ENCODE measurements around the gene RELA. TPM values are rescaled to one million over a fixed set of nuclear protein-coding genes. Genes with fewer than 3 reads are reported as not detected.
A peak's percentile ranks its signal among the peaks of the same experiment; 100 is the strongest.
"Not testable (repeated sequence)": the region's sequence is repeated elsewhere in the genome, so short reads cannot be mapped to it uniquely, and the experiment has no call there.

Gene RELA
- total RNA-seq, 2 experiments from 2014 or later, result 379 to 382 TPM

- H3K36me3 Mint-ChIP-seq (ENCODE audit: low read depth); H3K4me3 Mint-ChIP-seq; ATAC-seq (ENCODE audit: poor library complexity); H3K27me3 ChIP-seq (ENCODE audit: control insufficient read depth in 1 of 2, insufficient read depth in 2 of 2, low read length in 2 of 2); H3K9me3 Mint-ChIP-seq; H3K9me3 ChIP-seq (ENCODE audit: control insufficient read depth in 1 of 2, insufficient read depth in 1 of 2, low read length in 2 of 2); H3K27ac Mint-ChIP-seq; H3K27ac ChIP-seq (ENCODE audit: low read depth in 1 of 2, low read length in 2 of 2); H3K36me3 ChIP-seq (ENCODE audit: insufficient read depth, low read length); H3K27me3 Mint-ChIP-seq; H3K4me3 ChIP-seq (ENCODE audit: low read length); H3K4me1 Mint-ChIP-seq (ENCODE audit: low read depth); POLR2A ChIA-PET: not testable (repeated sequence)
- peak; percentile 54 to 84 (median 64) for DNase-seq
- TF ChIP-seq CTCF (IDR thresholded peaks at IDR 0.05), result peak; percentile 80
- intact Hi-C loops (cut with DNase I, micrococcal nuclease), result loop anchor here (1.0 to 5.0 kb wide), 3 partner anchors 79 to 283 kb away; no protein-coding TSS in a partner anchor
- CTCF ChIA-PET, result interaction anchor here (0.7 to 2.0 kb wide), 7 partner anchors 14 to 126 kb away, joined by 3 to 11 read pairs (median 3); partner anchors contain the start of genes AP5B1 and RNASEH2C
- H3K4me1 ChIP-seq (ENCODE audit: insufficient read depth, low read length), result peaks cover 10% of the 10 kb centered on the region
Observed at GRCh38 chr11:65706303-65706763, 43.6 kb upstream of the RELA start.

- ATAC-seq (ENCODE audit: poor library complexity), result no peak
- intact Hi-C loops (cut with DNase I, micrococcal nuclease), result no loop called here
- no peaks in the 10 kb centered on the region for H3K9me3 Mint-ChIP-seq
Observed at GRCh38 chr11:65703846-65704245, 41.1 kb upstream of the RELA start.

GRCh38 chr11:65701686-65702085 lies 39.0 kb upstream of the RELA start:
- no peaks in the 10 kb centered on the region for H3K27me3 ChIP-seq (ENCODE audit: control insufficient read depth in 1 of 2, insufficient read depth in 2 of 2, low read length in 2 of 2)
- ATAC-seq (ENCODE audit: poor library complexity), result no peak
- H3K27ac ChIP-seq (ENCODE audit: low read depth in 1 of 2, low read length in 2 of 2), result no peak overlapping the region
- H3K4me3 Mint-ChIP-seq, result no peak overlapping the region
- peaks cover 4% of the 10 kb centered on the region for H3K4me1 ChIP-seq (ENCODE audit: insufficient read depth, low read length)
- H3K27me3 Mint-ChIP-seq, result peaks cover 5% of the 10 kb centered on the region
- no peak for DNase-seq
- no peaks in the 10 kb centered on the region for H3K9me3 Mint-ChIP-seq
- no peaks in the 10 kb centered on the region for H3K36me3 Mint-ChIP-seq (ENCODE audit: low read depth)
- intact Hi-C loops (cut with DNase I, micrococcal nuclease), result no loop called here
- H3K4me3 ChIP-seq (ENCODE audit: low read length), result no peak overlapping the region
- H3K27ac Mint-ChIP-seq, result no peak overlapping the region
- no peak for TF ChIP-seq CTCF (IDR thresholded peaks at IDR 0.05)
- POLR2A ChIA-PET, result no interaction called here
- CTCF ChIA-PET, result no interaction called here
- no peaks in the 10 kb centered on the region for H3K9me3 ChIP-seq (ENCODE audit: control insufficient read depth in 1 of 2, insufficient read depth in 1 of 2, low read length in 2 of 2)
- no peaks in the 10 kb centered on the region for H3K36me3 ChIP-seq (ENCODE audit: insufficient read depth, low read length)
- H3K4me1 Mint-ChIP-seq (ENCODE audit: low read depth), result no peaks in the 10 kb centered on the region

More at GRCh38 chr11:65703846-65704245, 41.1 kb upstream of the RELA start:
- CTCF ChIA-PET, result no interaction called here
- TF ChIP-seq CTCF (IDR thresholded peaks at IDR 0.05), result no peak
- no peaks in the 10 kb centered on the region for H3K9me3 ChIP-seq (ENCODE audit: control insufficient read depth in 1 of 2, insufficient read depth in 1 of 2, low read length in 2 of 2)
- H3K36me3 Mint-ChIP-seq (ENCODE audit: low read depth), result no peaks in the 10 kb centered on the region
- no peaks in the 10 kb centered on the region for H3K4me1 Mint-ChIP-seq (ENCODE audit: low read depth)
- POLR2A ChIA-PET, result no interaction called here
- no peaks in the 10 kb centered on the region for H3K36me3 ChIP-seq (ENCODE audit: insufficient read depth, low read length)
- no peak overlapping the region for H3K27ac Mint-ChIP-seq
- peaks cover 4% of the 10 kb centered on the region for H3K4me1 ChIP-seq (ENCODE audit: insufficient read depth, low read length)
- no peak overlapping the region for H3K27ac ChIP-seq (ENCODE audit: low read depth in 1 of 2, low read length in 2 of 2)
- no peak for DNase-seq
- no peak overlapping the region for H3K4me3 Mint-ChIP-seq
- H3K27me3 Mint-ChIP-seq, result peaks cover 5% of the 10 kb centered on the region
- no peaks in the 10 kb centered on the region for H3K27me3 ChIP-seq (ENCODE audit: control insufficient read depth in 1 of 2, insufficient read depth in 2 of 2, low read length in 2 of 2)
- no peak overlapping the region for H3K4me3 ChIP-seq (ENCODE audit: low read length)
